ENCODE results near the gene TWF1.
"Not testable (repeated sequence)": the region's sequence is repeated elsewhere in the genome, so short reads cannot be mapped to it uniquely, and the experiment has no call there.

Gene TWF1

GRCh38 chr12:43805860-43806736 lies at the start of gene TWF1:
TSS of gene TWF1 (minus strand) at chr12:43806317. CDS start at chr12:43806245, 72 bp downstream.
- DNase-seq (ENCODE audit: low read depth in 2 of 2), result peak; percentile 66 to 75

- no peak for DNase-seq (ENCODE audit: low read depth in 2 of 2)
Observed at GRCh38 chr12:43852744-43853143, 46.6 kb upstream of the TWF1 start.

GRCh38 chr12:43848786-43849185 lies 42.7 kb upstream of the TWF1 start:
- DNase-seq (ENCODE audit: low read depth in 2 of 2), result no peak

GRCh38 chr12:43848226-43848507 lies 42.0 kb upstream of the TWF1 start:
- DNase-seq (ENCODE audit: low read depth in 2 of 2), result no peak

- DNase-seq (ENCODE audit: low read depth in 2 of 2), result not testable (repeated sequence)
Observed at GRCh38 chr12:43847425-43848225, 41.5 kb upstream of the TWF1 start.

GRCh38 chr12:43842259-43842658 lies 36.1 kb upstream of the TWF1 start:
- no peak for DNase-seq (ENCODE audit: low read depth in 2 of 2)

GRCh38 chr12:43841253-43841652 lies 35.1 kb upstream of the TWF1 start:
- DNase-seq (ENCODE audit: low read depth in 2 of 2), result no peak

- DNase-seq (ENCODE audit: low read depth in 2 of 2), result no peak
Observed at GRCh38 chr12:43840338-43840737, 34.2 kb upstream of the TWF1 start.

GRCh38 chr12:43836475-43836989 lies 30.4 kb upstream of the TWF1 start:
- DNase-seq (ENCODE audit: low read depth in 2 of 2), result no peak

- peak; percentile 16 to 41 for DNase-seq (ENCODE audit: low read depth in 2 of 2)
Observed at GRCh38 chr12:43835656-43836474, 29.7 kb upstream of the TWF1 start, which contains the start of gene TMEM117. TSS of gene TMEM117 (plus strand) at chr12:43836081.

GRCh38 chr12:43835264-43835655 lies 29.1 kb upstream of the TWF1 start:
- no peak for DNase-seq (ENCODE audit: low read depth in 2 of 2)

GRCh38 chr12:43832463-43833168 lies 26.5 kb upstream of the TWF1 start:
- DNase-seq (ENCODE audit: low read depth in 2 of 2), result no peak

GRCh38 chr12:43827093-43827492 lies 21.0 kb upstream of the TWF1 start:
- no peak for DNase-seq (ENCODE audit: low read depth in 2 of 2)

- no peak for DNase-seq (ENCODE audit: low read depth in 2 of 2)
Observed at GRCh38 chr12:43826681-43827080, 20.6 kb upstream of the TWF1 start.

GRCh38 chr12:43824207-43824775 lies 18.2 kb upstream of the TWF1 start:
- no peak for DNase-seq (ENCODE audit: low read depth in 2 of 2)

- DNase-seq (ENCODE audit: low read depth in 2 of 2), result no peak
Observed at GRCh38 chr12:43816168-43816567, 10.1 kb upstream of the TWF1 start.

GRCh38 chr12:43815416-43815815 lies 9.3 kb upstream of the TWF1 start:
- no peak for DNase-seq (ENCODE audit: low read depth in 2 of 2)

- DNase-seq (ENCODE audit: low read depth in 2 of 2), result no peak
Observed at GRCh38 chr12:43812926-43813325, 6.8 kb upstream of the TWF1 start.

GRCh38 chr12:43812057-43812456 lies 5.9 kb upstream of the TWF1 start:
- no peak for DNase-seq (ENCODE audit: low read depth in 2 of 2)

GRCh38 chr12:43807386-43807785 lies 1.3 kb upstream of the TWF1 start:
- no peak for DNase-seq (ENCODE audit: low read depth in 2 of 2)

- DNase-seq (ENCODE audit: low read depth in 2 of 2), result no peak
Observed at GRCh38 chr12:43806737-43807072, 588 bp upstream of the TWF1 start.

All from stimulated activated CD8-positive, alpha-beta memory T cell treated with anti-CD3 and anti-CD28 coated beads, Interleukin-15, amount 100 ng/mL, for 4 hours (primary cell).